Fibroblast of upper back skin (primary cell): ENCODE results near the gene ANKRD13B.

Experiments
- DNase-seq: peaks from one replicate; pipeline ENCODE4 v3.0.0-alpha.2; 2013

The ANKRD13B gene

GRCh38 chr17:29653995-29654714 lies 61.2 kb downstream of the ANKRD13B start:
- DNase-seq, result no peak

DNA sequence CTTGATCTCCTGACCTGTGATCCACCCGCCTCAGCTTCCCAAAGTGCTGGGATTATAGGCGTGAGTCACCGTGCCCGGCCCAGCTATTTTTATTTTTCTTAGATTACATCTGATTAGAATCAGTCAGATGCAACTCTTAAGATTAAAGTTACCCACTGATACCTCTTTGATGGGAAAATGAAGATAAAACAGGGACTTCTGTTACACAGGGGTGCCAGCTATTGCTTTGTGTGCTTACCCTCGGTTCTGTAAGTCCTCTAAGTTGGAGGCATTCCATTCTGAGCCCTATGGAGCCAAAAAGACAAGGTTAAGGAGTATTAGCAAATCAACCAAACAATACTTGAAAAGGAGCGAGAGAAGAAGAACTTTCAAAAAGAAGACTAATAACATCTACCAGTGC lies 62.4 kb downstream of the ANKRD13B start:
- DNase-seq, result no peak

- DNase-seq, result peak; percentile 21
Measured at GRCh38 chr17:29659155-29659554, 66.2 kb downstream of the ANKRD13B start.

DNA sequence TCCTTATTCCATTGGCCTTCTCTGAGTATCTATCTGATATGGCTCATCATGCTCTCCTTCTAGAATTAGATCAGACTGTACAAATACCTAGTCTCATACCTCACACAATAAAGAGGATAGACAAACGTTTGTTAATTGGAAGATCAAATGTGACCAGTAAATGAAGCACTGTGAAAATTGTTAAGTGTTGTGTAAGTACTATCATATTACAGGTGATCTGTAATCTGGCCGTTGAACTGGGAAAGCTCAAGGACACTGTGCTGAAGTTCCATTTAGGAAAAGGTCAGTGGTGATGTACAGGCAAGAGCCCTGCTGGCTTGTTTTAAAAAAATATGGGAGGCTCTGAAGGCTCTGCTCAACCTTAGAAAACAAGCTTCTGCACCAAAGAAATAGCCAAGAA lies 68.3 kb downstream of the ANKRD13B start:
- DNase-seq, result no peak

DNA sequence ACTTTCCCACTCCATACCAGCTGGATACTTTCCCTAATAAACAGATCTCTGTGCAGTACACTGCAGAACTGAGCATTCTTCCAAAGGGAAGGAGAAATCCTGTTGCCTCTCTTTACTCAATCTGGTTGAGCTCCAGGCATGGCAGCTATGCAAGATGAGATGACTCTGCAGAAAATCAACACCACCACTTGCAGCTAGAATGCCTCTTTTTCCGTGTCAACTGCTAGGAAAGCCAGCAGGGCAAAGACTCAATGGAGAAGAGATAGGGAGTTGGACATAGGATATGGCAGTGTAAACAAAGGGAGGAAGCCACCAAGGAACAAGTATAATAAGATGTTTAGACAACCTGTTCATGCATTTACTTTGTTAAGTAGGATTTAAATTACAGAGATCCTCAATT lies 70.2 kb downstream of the ANKRD13B start:
- DNase-seq, result peak; percentile 22
